AG08395 (cell line): ENCODE measurements around the gene VPS13D.
A peak's percentile ranks its signal among the peaks of the same experiment; 100 is the strongest.

Experiments used
- DNase-seq: peaks from one replicate; pipeline ENCODE4 v3.0.0; 2012; ENCODE audit warnings: mixed read lengths, low spot score

Gene VPS13D

GRCh38 chr1:12433323-12434053 is 203.7 kb downstream of the VPS13D start:
- DNase-seq, result no peak

GRCh38 chr1:12434174-12434573 is 204.3 kb downstream of the VPS13D start:
- DNase-seq, result peak; percentile 33

GRCh38 chr1:12434686-12435085 is 204.9 kb downstream of the VPS13D start:
- DNase-seq, result no peak

GRCh38 chr1:12435639-12436344 is 206.0 kb downstream of the VPS13D start:
- no peak for DNase-seq

GRCh38 chr1:12436345-12436658 is 206.5 kb downstream of the VPS13D start:
- DNase-seq, result no peak

GRCh38 chr1:12436817-12437599 is 207.2 kb downstream of the VPS13D start:
- peak; percentile 57 for DNase-seq

GRCh38 chr1:12437629-12438028 is 207.8 kb downstream of the VPS13D start:
- DNase-seq, result no peak

GRCh38 chr1:12438349-12438924 is 208.6 kb downstream of the VPS13D start:
- DNase-seq, result no peak

GRCh38 chr1:12439073-12439472 is 209.2 kb downstream of the VPS13D start:
- DNase-seq, result no peak

GRCh38 chr1:12441414-12442105 is 211.7 kb downstream of the VPS13D start:
- no peak for DNase-seq

GRCh38 chr1:12442217-12442616 is 212.4 kb downstream of the VPS13D start:
- no peak for DNase-seq

- no peak for DNase-seq
Measured at GRCh38 chr1:12443151-12443550, 213.3 kb downstream of the VPS13D start.

GRCh38 chr1:12444329-12444841 is 214.6 kb downstream of the VPS13D start:
- no peak for DNase-seq

- no peak for DNase-seq
Measured at GRCh38 chr1:12445257-12445656, 215.4 kb downstream of the VPS13D start.

GRCh38 chr1:12446593-12446992 is 216.8 kb downstream of the VPS13D start:
- DNase-seq, result no peak

GRCh38 chr1:12447307-12447706 is 217.5 kb downstream of the VPS13D start:
- DNase-seq, result peak; percentile 80

GRCh38 chr1:12447849-12448312 is 218.1 kb downstream of the VPS13D start:
- DNase-seq, result peak; percentile 53

GRCh38 chr1:12448746-12449177 is 218.9 kb downstream of the VPS13D start:
- DNase-seq, result peak; percentile 35

GRCh38 chr1:12450090-12450755 is 220.4 kb downstream of the VPS13D start:
- no peak for DNase-seq

GRCh38 chr1:12450756-12451559 is 221.1 kb downstream of the VPS13D start:
- no peak for DNase-seq
